Caco-2 (cell line): ENCODE results near the gene GDI1. TPM values are rescaled to one million over a fixed set of nuclear protein-coding genes. Genes with fewer than 3 reads are reported as not detected.

Source experiments
- BruUV-seq: library from RNA; stranded (reverse); fragments of 400-500 nt; replicated peaks from 2 replicates; lab custom pipeline; 2021; lab: Mats Ljungman, UMichigan
- CTCF ChIA-PET: fragments of 300-600 bp; sonication (Branson Sonifier 250); formaldehyde crosslinking; loops from one replicate; lab custom pipeline; 2022; ENCODE audit warnings: antibody characterized with exemption; lab: Charles Lee
- POLR2A ChIA-PET: fragments of 300-600 bp; sonication (Branson Sonifier 250); formaldehyde crosslinking; loops from one replicate; lab custom pipeline; 2022; ENCODE audit warnings: antibody characterized with exemption; lab: Charles Lee
- DNase-seq, 2 experiments: peaks; one replicate each; pipeline versions ENCODE4 v3.0.0 to v3.0.0-alpha.2; 2020 to 2022
- H3K27me3 ChIP-seq: replicated peaks from 2 replicates; pipeline ENCODE4 v1.6.0; 2011; ENCODE audit warnings: low read length; ENCODE audit not compliant: control insufficient read depth, insufficient read depth
- H3K36me3 ChIP-seq: 2 replicates; pipeline ENCODE4 v1.5.1; 2011; ENCODE audit warnings: low read length; ENCODE audit not compliant: control insufficient read depth, insufficient read depth
- H3K4me1 ChIP-seq: fragments of 250-450 bp; sonication (Bioruptor Pico); 2 replicates; pipeline ENCODE4 v1.5.1; 2020; ENCODE audit warnings: mild to moderate bottlenecking
- H3K4me3 ChIP-seq: 2 replicates; pipeline ENCODE4 v1.5.1; 2011; ENCODE audit warnings: low read depth, mild to moderate bottlenecking, control low read depth, low read length
- H3K9me3 ChIP-seq: fragments of 250-450 bp; sonication (Bioruptor Pico); 2 replicates; pipeline ENCODE4 v1.5.1; 2020; ENCODE audit warnings: mild to moderate bottlenecking, moderate library complexity
- H3K27ac Mint-ChIP-seq: one replicate; pipeline ENCODE4 v1.8.0; 2022; ENCODE audit warnings: mixed read lengths; ENCODE audit not compliant: unreplicated experiment
- H3K27me3 Mint-ChIP-seq: one replicate; pipeline ENCODE4 v1.8.0; 2022; ENCODE audit warnings: mixed read lengths; ENCODE audit not compliant: insufficient read depth, unreplicated experiment
- H3K36me3 Mint-ChIP-seq: one replicate; pipeline ENCODE4 v1.8.0; 2022; ENCODE audit warnings: mild to moderate bottlenecking, mixed read lengths; ENCODE audit not compliant: insufficient read depth, unreplicated experiment
- H3K4me1 Mint-ChIP-seq: one replicate; pipeline ENCODE4 v1.8.0; 2022; ENCODE audit warnings: low read depth, mixed read lengths; ENCODE audit not compliant: unreplicated experiment
- H3K4me3 Mint-ChIP-seq: one replicate; pipeline ENCODE4 v1.8.0; 2022; ENCODE audit warnings: mild to moderate bottlenecking, moderate library complexity, mixed read lengths; ENCODE audit not compliant: unreplicated experiment
- H3K9me3 Mint-ChIP-seq: one replicate; pipeline ENCODE4 v1.8.0; 2022; ENCODE audit warnings: mixed read lengths; ENCODE audit not compliant: unreplicated experiment
- intact Hi-C: fragments of 100-400 bp; cut with micrococcal nuclease; formaldehyde crosslinking; loops from one replicate; pipeline ENCODE4 v1.10.0; 2022; ENCODE audit not compliant: unreplicated experiment
- total RNA-seq: library from RNA; stranded (reverse); gene quantifications from 2 replicates; pipeline ENCODE4 v1.2.3, GENCODE V29; 2022
- TF ChIP-seq, protein P1 (sequence below), 2 experiments: fragments of 200-600 bp in 1 of 2; IDR thresholded peaks; 1 replicate in 1 of 2; 2 replicates in 1 of 2; pipeline versions ENCODE4 v1.5.1 to v1.8.0; 2011 to 2022; ENCODE audit warnings: antibody characterized with exemption in 1 of 2, control low read depth in 1 of 2, inconsistent platforms in 1 of 2, low read depth in 1 of 2, low read length in 1 of 2, mild to moderate bottlenecking in 1 of 2, moderate library complexity in 1 of 2; ENCODE audit not compliant: insufficient read depth in 1 of 2, severe bottlenecking in 1 of 2, unreplicated experiment in 1 of 2

Gene GDI1
- total RNA-seq, 1 experiment from 2014 or later: 68.7 TPM

DNA sequence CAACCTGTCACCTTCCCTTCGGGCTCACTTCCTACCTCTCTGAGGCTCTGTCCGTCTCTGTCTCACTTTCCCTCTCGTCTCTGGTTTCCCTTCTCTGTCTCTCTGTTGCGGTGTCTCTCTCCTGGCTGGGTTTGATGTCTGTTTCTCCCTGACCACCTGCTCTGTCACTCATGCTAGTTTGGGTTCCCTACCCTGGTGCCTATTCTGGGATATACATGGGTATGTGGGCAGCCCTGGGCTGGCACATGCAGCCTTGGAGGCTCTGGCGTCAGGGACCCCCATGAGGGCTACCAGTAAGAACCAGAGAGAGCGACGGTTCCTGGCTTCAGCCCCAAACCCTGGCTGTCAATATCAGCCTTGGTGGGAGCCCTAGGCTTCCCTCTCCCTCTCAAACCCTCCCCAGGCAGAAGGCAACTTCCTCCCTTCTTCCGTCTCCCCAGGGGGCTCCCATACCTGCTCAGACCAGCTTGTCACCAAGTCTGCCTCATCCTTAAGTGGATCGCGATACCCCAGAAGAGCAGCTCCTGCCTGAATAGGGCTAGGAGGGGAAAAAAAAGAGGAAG lies 28.2 kb upstream of the GDI1 start:
- Mint-ChIP-seq H3K9me3 (no peaks in the 10 kb centered on the region), H3K36me3 (peaks cover 7% of the 10 kb centered on the region), H3K4me3 (peak overlapping the region; percentile 22), H3K27me3 (no peaks in the 10 kb centered on the region), H3K27ac (no peak overlapping the region), H3K4me1 (peaks cover 7% of the 10 kb centered on the region)
- no peak for DNase-seq
- no peaks in the 10 kb centered on the region for H3K9me3 ChIP-seq
- H3K36me3 ChIP-seq: no peaks in the 10 kb centered on the region
- peaks cover 5% of the 10 kb centered on the region; the same call in 1 of the 2 replicates for H3K4me1 ChIP-seq
- peak overlapping the region; percentile 22 for H3K4me3 ChIP-seq
- TF ChIP-seq, protein P1, sequence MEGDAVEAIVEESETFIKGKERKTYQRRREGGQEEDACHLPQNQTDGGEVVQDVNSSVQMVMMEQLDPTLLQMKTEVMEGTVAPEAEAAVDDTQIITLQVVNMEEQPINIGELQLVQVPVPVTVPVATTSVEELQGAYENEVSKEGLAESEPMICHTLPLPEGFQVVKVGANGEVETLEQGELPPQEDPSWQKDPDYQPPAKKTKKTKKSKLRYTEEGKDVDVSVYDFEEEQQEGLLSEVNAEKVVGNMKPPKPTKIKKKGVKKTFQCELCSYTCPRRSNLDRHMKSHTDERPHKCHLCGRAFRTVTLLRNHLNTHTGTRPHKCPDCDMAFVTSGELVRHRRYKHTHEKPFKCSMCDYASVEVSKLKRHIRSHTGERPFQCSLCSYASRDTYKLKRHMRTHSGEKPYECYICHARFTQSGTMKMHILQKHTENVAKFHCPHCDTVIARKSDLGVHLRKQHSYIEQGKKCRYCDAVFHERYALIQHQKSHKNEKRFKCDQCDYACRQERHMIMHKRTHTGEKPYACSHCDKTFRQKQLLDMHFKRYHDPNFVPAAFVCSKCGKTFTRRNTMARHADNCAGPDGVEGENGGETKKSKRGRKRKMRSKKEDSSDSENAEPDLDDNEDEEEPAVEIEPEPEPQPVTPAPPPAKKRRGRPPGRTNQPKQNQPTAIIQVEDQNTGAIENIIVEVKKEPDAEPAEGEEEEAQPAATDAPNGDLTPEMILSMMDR (IDR thresholded peaks at IDR 0.05; ENCODE audit: insufficient read depth in 1 of 2, low read depth in 1 of 2, low read length in 1 of 2, severe bottlenecking in 1 of 2, unreplicated experiment in 1 of 2): no peak
- intact Hi-C loops: no loop called here
- POLR2A ChIA-PET: no interaction called here
- H3K27me3 ChIP-seq: no peaks in the 10 kb centered on the region
- no TSS peak for BruUV-seq
- CTCF ChIA-PET: interaction anchor here (0.8 kb wide), 1 partner anchor 82 kb away, joined by 4 read pairs; the partner anchor contains the start of gene SLC10A3

DNA sequence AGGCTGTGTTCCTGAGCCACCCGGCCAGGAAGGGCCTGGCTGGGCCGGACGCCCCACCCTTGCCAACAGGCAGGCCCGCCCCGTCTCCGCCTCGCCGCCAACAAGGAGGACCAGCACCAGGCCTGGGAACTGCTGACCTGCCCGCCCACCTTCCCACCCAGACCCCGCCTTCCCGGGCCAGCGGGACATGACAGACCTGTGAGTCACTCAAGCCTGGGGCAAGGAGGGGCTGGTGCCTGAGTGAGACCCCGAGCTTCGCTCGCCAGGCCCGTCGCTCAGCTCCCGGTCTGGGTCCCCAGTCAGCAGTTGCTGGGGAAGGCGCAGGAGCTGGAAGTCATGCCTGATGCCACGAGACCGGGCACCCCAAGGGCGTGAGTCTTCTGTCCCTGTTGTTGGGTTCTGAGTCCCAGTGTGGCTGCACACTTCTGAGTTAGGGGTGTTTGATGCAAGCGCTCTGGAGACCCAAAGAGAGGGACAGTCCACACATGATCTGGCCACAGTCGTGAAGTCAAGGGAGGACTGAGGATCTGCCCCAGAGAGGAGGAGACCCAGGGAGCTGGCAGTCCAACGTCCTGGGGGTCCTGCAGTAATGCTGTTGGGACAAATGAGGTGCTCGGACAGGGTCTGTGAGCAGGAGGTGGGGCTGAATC lies 27.6 kb upstream of the GDI1 start, which contains the start of gene DNASE1L1:
DNASE1L1 (minus strand) TSS at position 33 of the 650 bp plus-strand sequence. CDS start 3,686 bp downstream, outside the sequence.
- Mint-ChIP-seq H3K36me3 (peaks cover 5% of the 10 kb centered on the region), H3K4me3 (peak within 1 kb of the TSS; percentile 22), H3K27ac (no peak within 1 kb of the TSS), H3K9me3 (no peaks in the 10 kb centered on the region), H3K4me1 (peaks cover 7% of the 10 kb centered on the region), H3K27me3 (no peaks in the 10 kb centered on the region)
- intact Hi-C loops: no loop called here
- POLR2A ChIA-PET: interaction anchor here (1.1 kb wide), 1 partner anchor 12 kb away, joined by 3 read pairs; no protein-coding TSS in a partner anchor
- Histone ChIP-seq H3K4me3 (peak within 1 kb of the TSS; percentile 22), H3K27me3 (no peaks in the 10 kb centered on the region), H3K9me3 (no peaks in the 10 kb centered on the region), H3K4me1 (peaks cover 5% of the 10 kb centered on the region; the same call in 1 of the 2 replicates), H3K36me3 (no peaks in the 10 kb centered on the region)
- CTCF ChIA-PET: interaction anchor here (0.8 kb wide), 1 partner anchor 81 kb away, joined by 4 read pairs; the partner anchor contains the start of gene SLC10A3
- TF ChIP-seq, protein P1 (IDR thresholded peaks at IDR 0.05; ENCODE audit: insufficient read depth in 1 of 2, low read depth in 1 of 2, low read length in 1 of 2, severe bottlenecking in 1 of 2, unreplicated experiment in 1 of 2): no peak
- peak; percentile 79 to 87 for DNase-seq
- no TSS peak for BruUV-seq

DNA sequence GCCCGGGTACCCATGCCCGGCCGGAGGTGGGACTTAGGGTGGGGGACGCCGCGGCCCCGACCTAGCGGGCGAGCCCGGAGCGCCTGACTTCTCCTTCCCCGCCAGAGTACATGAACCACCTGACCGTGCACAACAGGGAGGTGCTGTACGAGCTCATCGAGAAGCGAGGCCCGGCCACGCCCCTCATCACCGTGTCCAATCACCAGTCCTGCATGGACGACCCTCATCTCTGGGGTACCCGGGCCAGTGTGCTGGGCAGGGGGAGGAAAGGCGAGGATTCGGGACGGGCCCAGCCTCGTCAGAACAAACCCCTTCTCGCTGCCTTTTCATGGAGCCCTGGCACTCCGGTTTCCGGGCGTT lies 25.0 kb upstream of the GDI1 start:
- peaks cover 7% of the 10 kb centered on the region for H3K4me1 Mint-ChIP-seq
- no peaks in the 10 kb centered on the region for H3K9me3 Mint-ChIP-seq
- H3K9me3 ChIP-seq: no peaks in the 10 kb centered on the region
- intact Hi-C loops: loop anchor here (1.0 kb wide), 1 partner anchor 16 kb away; the partner anchor contains the start of gene ATP6AP1
- CTCF ChIA-PET: interaction anchor here (0.5 to 0.9 kb wide), 4 partner anchors 13 to 112 kb away, joined by 3 to 6 read pairs (median 3); partner anchors contain the start of gene SLC10A3
- H3K27ac Mint-ChIP-seq: no peak overlapping the region
- TF ChIP-seq, protein P1 (IDR thresholded peaks at IDR 0.05; ENCODE audit: insufficient read depth in 1 of 2, low read depth in 1 of 2, low read length in 1 of 2, severe bottlenecking in 1 of 2, unreplicated experiment in 1 of 2): no peak
- peaks cover 5% of the 10 kb centered on the region; the same call in 1 of the 2 replicates for H3K4me1 ChIP-seq
- H3K36me3 ChIP-seq: no peaks in the 10 kb centered on the region
- peak overlapping the region; percentile 73 for H3K4me3 ChIP-seq
- no peaks in the 10 kb centered on the region for H3K27me3 Mint-ChIP-seq
- DNase-seq: peak; percentile 43 to 48
- H3K27me3 ChIP-seq: no peaks in the 10 kb centered on the region
- peak overlapping the region; percentile 79 for H3K4me3 Mint-ChIP-seq
- H3K36me3 Mint-ChIP-seq: peaks cover 5% of the 10 kb centered on the region
- POLR2A ChIA-PET: interaction anchor here (0.5 to 1.2 kb wide), 2 partner anchors 39 to 79 kb away, joined by 3 to 4 read pairs; partner anchors contain the start of gene SLC10A3
- no TSS peak for BruUV-seq
